ENCODE data around the gene NECTIN1.

NECTIN1 gene

GRCh38 chr11:119694334-119694733 lies 34.7 kb downstream of the NECTIN1 start:
- H3K4me3 ChIP-seq (replicated peaks; ENCODE audit: low read depth, low read length): no peak overlapping the region
- no peak for DNase-seq (ENCODE audit: extremely low read depth, low read depth)
- TF ChIP-seq CTCF (IDR thresholded peaks at IDR 0.05; ENCODE audit: low read depth, low read length, missing control alignments): no peak

GRCh38 chr11:119693253-119693815 lies 35.7 kb downstream of the NECTIN1 start:
- DNase-seq (ENCODE audit: extremely low read depth, low read depth): no peak
- no peak for TF ChIP-seq CTCF (IDR thresholded peaks at IDR 0.05; ENCODE audit: low read depth, low read length, missing control alignments)
- no peak overlapping the region for H3K4me3 ChIP-seq (replicated peaks; ENCODE audit: low read depth, low read length)

DNA sequence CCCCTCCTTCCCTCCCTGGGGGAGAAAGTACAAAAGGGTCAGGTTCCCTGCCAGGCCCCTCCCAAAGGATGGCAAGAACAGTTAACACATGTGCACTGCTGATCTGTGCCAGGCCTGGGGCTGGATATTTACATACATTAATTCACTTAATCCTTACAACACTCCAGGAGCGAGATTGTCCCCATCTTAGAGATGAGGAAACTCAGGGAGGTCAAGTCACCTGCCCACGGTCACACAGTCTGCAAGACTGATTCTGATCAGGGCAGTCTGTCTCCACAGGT lies 36.5 kb downstream of the NECTIN1 start:
- TF ChIP-seq CTCF (IDR thresholded peaks at IDR 0.05; ENCODE audit: low read depth, low read length, missing control alignments): no peak
- no peak overlapping the region for H3K4me3 ChIP-seq (replicated peaks; ENCODE audit: low read depth, low read length)
- no peak for DNase-seq (ENCODE audit: extremely low read depth, low read depth)

DNA sequence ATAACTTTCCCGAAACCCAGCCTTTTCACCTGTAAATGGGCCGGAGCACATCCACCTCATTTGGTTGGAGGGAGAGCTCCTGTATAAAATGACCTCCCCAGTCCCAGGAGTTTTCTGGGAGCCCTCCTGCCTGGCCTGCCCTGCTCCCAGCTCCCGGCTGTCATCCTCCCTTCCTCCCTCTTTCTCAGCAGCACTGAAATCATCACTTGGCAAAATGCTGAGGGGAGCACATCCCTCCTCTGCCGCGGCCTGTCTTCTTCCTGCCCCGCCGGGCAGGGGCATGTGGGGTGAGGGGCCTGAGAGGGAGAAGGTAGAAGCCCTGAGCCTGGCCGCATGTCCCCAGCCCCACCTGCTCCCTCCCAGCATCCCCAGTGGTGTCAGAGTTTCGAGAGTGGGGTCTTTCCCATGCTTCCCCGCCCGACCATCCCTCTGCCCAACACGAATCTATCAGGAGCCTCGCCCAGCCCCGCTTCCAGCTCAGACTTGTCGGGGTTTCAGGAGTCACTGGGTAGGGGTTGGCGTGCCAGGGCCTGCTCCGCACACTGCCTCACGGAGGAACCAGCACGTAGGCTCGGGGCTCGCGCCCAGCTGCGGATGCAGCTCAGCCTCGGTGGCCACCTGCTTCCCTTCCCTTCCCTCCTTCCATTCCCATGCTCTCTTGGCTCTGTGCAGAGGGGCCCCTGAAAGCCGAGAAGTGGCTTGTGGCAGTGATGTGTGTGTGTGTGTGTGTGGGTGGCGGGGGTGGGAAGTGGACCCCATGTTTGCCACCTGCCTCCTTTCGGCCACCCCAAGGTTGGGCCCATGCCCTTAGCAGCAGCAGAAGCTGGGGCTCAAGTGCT lies 37.1 kb downstream of the NECTIN1 start:
- H3K4me3 ChIP-seq (replicated peaks; ENCODE audit: low read depth, low read length): no peak overlapping the region
- no peak for TF ChIP-seq CTCF (IDR thresholded peaks at IDR 0.05; ENCODE audit: low read depth, low read length, missing control alignments)
- DNase-seq (ENCODE audit: extremely low read depth, low read depth): no peak

DNA sequence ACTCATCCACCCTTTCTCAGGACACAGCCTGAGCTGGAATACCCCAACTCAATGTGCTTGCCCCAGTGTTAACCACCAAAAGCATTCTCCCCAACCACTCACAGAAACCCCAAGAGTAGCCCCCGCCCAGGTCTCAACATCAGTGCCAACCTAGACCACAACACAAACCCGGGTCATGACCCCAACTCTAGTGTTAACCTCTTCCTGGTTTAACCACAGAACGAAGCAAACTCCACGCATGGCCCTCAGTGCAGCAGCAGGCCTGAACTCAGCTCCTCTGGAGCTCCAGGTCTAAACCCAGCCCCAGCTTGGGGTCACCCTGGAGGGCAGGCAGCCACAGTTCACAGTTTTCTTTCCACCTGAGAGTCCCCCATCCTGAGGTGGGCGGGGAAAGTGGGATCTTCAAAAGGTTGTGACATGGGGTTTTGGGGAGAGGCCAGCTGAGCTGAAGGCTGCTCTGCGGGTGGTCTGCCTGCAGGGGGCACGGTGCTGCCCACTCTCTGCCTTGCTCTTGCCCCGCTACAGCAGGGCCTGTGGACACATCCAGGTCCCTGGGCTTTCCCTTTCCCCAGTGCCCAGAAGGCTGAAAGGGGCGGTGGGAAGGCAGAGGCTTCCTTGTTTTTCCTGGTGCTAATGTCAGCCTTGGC lies 37.9 kb downstream of the NECTIN1 start:
- H3K4me3 ChIP-seq (replicated peaks; ENCODE audit: low read depth, low read length): no peak overlapping the region
- no peak for DNase-seq (ENCODE audit: extremely low read depth, low read depth)
- no peak for TF ChIP-seq CTCF (IDR thresholded peaks at IDR 0.05; ENCODE audit: low read depth, low read length, missing control alignments)

- DNase-seq (ENCODE audit: extremely low read depth, low read depth): no peak
- no peak for TF ChIP-seq CTCF (IDR thresholded peaks at IDR 0.05; ENCODE audit: low read depth, low read length, missing control alignments)
- no peak overlapping the region for H3K4me3 ChIP-seq (replicated peaks; ENCODE audit: low read depth, low read length)
These were observed 39.7 kb downstream of the NECTIN1 start for GRCh38 chr11:119689302-119689701.

Measured in HFF-Myc (cell line).